ENCODE data around the gene PCLO.

- no peak for TF ChIP-seq POLR2A (IDR thresholded peaks at IDR 0.05)
- no peak for TF ChIP-seq CTCF (IDR thresholded peaks at IDR 0.05)
Observed at GRCh38 chr7:83014546-83014945, 148.1 kb downstream of the PCLO start.
